Activated T-cell treated with anti-CD3 and anti-CD28 coated beads, Interleukin-2, amount 50 U/mL, for 24 hours (primary cell): Measurements from ENCODE around the gene ERO1B.
A peak's percentile ranks its signal among the peaks of the same experiment; 100 is the strongest.

ENCODE experiments used
- DNase-seq: peaks from one replicate; pipeline ENCODE4 v3.0.0-alpha.2; 2020
- H3K27ac Mint-ChIP-seq: 2 replicates; pipeline ENCODE4 v1.8.0; 2020; ENCODE audit warnings: mild to moderate bottlenecking, mixed read lengths
- H3K27me3 Mint-ChIP-seq: 2 replicates; pipeline ENCODE4 v1.8.0; 2020; ENCODE audit warnings: mixed read lengths
- H3K36me3 Mint-ChIP-seq: 2 replicates; pipeline ENCODE4 v1.8.0; 2020; ENCODE audit warnings: low read depth, mixed read lengths
- H3K4me1 Mint-ChIP-seq: 2 replicates; pipeline ENCODE4 v1.8.0; 2020; ENCODE audit warnings: low read depth, mixed read lengths
- H3K4me3 Mint-ChIP-seq: 2 replicates; pipeline ENCODE4 v1.8.0; 2020; ENCODE audit warnings: mild to moderate bottlenecking, moderate library complexity, mixed read lengths
- H3K9me3 Mint-ChIP-seq: 2 replicates; pipeline ENCODE4 v1.8.0; 2020; ENCODE audit warnings: mixed read lengths

ERO1B gene

DNA sequence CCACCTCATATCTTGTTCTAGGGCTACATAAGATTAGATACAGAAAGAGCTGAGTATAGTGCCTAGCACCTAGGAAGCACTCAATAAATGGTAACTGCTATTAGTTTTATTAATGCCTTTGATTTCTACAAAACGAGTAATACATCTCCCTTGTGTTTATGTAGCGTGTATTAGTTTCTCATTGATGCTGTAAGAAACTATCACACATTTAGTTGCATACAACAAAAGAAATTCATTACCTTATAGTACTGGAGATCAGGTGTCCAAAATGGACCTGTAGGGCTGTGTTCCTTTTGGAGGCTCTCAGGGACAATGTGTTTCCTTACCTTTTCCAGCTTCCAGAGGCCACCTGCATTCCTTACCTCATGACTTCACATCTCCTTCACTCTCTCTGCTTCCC lies 961 bp upstream of the ERO1B start:
- Mint-ChIP-seq H3K36me3 (peaks cover 3% of the 10 kb centered on the region), H3K27ac (peak overlapping the region; percentile 90), H3K4me1 (peaks cover 49% of the 10 kb centered on the region), H3K4me3 (peak overlapping the region; percentile 88), H3K9me3 (no peaks in the 10 kb centered on the region), H3K27me3 (no peaks in the 10 kb centered on the region)
- DNase-seq = no peak

- peaks cover 51% of the 10 kb centered on the region for H3K4me1 Mint-ChIP-seq
- DNase-seq = no peak
These were observed 613 bp upstream of the ERO1B start for GRCh38 chr1:236282425-236282716.

DNA sequence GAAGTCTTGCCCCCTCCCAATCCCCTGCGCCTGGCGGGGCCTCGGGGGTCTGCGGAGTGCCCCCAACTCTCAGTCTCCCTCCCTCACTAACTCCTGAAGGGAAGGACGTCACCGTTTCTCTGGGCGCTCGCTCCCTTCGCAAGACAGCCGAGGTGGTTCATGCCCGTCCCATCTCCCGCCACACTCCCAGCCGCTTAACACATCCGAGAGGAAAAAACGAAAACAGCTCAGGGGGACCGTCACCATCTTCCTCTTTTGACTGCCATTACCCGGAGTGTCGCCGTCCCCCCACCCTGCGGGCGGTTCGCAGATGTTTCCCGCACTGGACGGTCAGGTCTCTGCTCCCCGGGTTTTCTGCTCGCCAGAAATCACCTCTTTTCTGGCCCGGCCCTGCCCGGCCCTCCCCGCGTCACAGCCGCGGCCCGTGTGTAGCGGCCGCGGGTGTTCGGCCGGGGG lies 532 bp downstream of the ERO1B start:
- H3K4me1 Mint-ChIP-seq = peaks cover 59% of the 10 kb centered on the region
- H3K36me3 Mint-ChIP-seq = peaks cover 5% of the 10 kb centered on the region
- peak overlapping the region; percentile 88 for H3K4me3 Mint-ChIP-seq

More at GRCh38 chr1:236282425-236282716, 613 bp upstream of the ERO1B start:
- no peaks in the 10 kb centered on the region for H3K27me3 Mint-ChIP-seq
- peak overlapping the region; percentile 88 for H3K4me3 Mint-ChIP-seq
- H3K36me3 Mint-ChIP-seq = peaks cover 3% of the 10 kb centered on the region
- H3K27ac Mint-ChIP-seq = peak overlapping the region; percentile 90
- no peaks in the 10 kb centered on the region for H3K9me3 Mint-ChIP-seq

GRCh38 chr1:236280438-236281197 lies 1.1 kb downstream of the ERO1B start:
- peaks cover 5% of the 10 kb centered on the region for H3K36me3 Mint-ChIP-seq
- H3K4me1 Mint-ChIP-seq = peaks cover 65% of the 10 kb centered on the region
- peak overlapping the region; percentile 88 for H3K4me3 Mint-ChIP-seq
- H3K9me3 Mint-ChIP-seq = peaks cover 2% of the 10 kb centered on the region
- H3K27ac Mint-ChIP-seq = peak overlapping the region; percentile 84
- no peaks in the 10 kb centered on the region for H3K27me3 Mint-ChIP-seq
- DNase-seq = peak; percentile 53

More for the DNA sequence above, 532 bp downstream of the ERO1B start:
- DNase-seq = peak; percentile 59
- Mint-ChIP-seq H3K9me3 (peaks cover 2% of the 10 kb centered on the region), H3K27me3 (no peaks in the 10 kb centered on the region), H3K27ac (peak overlapping the region; percentile 84)

DNA sequence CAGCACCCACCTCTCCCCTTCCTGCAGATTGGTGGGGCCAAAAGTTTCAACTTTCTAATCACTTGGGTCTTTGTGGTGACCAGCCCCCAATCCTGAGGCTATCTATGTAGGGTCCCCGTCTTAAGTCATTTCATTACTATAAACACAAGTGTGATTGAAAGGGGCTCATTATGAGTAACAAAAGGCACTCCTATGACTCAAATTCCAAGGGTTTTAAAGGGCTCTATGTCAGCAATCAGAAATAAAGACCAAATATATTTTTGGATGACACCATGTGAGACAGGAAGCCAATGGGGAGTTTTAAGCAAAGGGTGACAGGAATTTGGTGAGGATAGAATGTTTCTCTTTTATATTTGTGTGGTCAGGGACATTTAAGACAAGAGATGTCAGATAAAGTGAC lies 6.2 kb downstream of the ERO1B start:
- H3K4me1 Mint-ChIP-seq = peaks cover 49% of the 10 kb centered on the region
- H3K27me3 Mint-ChIP-seq = no peaks in the 10 kb centered on the region
- peaks cover 2% of the 10 kb centered on the region for H3K9me3 Mint-ChIP-seq
- no peak overlapping the region for H3K4me3 Mint-ChIP-seq
- peaks cover 2% of the 10 kb centered on the region for H3K36me3 Mint-ChIP-seq
- H3K27ac Mint-ChIP-seq = peak overlapping the region; percentile 8
- DNase-seq = no peak

DNA sequence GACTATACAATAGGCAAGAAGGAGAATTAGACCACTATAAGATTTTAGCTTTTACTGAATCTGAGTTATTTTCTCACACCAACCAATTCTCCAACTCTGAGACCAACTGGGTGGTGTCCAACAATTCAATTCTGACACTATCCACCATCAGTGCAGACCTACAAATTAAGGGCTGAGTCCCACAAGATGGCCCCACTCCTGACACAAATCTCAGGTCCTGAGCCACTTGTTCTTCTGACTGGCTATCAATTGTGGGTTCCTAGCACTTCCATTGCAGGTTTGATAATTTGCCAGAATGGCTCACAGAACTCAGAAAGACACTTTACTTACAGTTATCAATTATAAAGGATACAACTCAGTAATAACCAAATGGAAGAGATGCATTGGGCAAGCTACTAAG lies 6.7 kb downstream of the ERO1B start:
- H3K9me3 Mint-ChIP-seq = peaks cover 2% of the 10 kb centered on the region
- no peaks in the 10 kb centered on the region for H3K27me3 Mint-ChIP-seq
- peaks cover 45% of the 10 kb centered on the region for H3K4me1 Mint-ChIP-seq
- H3K4me3 Mint-ChIP-seq = no peak overlapping the region
- H3K27ac Mint-ChIP-seq = no peak overlapping the region
- no peak for DNase-seq
- peaks cover 2% of the 10 kb centered on the region for H3K36me3 Mint-ChIP-seq

DNA sequence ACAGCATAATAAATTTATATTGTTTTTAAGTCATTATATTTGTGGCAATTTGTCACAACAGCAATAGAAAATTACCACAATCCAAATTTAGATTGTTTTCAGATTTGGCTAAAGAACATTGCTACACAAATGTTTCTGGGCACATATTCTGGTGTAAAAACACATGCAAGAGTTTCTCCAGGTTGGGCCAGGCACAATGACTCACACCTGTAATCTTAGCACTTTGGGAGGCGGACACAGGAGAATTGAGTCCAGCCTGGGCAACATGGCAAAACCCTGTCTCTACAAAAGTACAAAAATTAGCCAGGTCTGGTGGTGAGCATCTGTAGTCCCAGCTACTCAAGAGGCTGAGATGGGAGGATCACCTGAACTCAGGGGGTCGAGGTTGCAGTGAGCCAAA lies 8.4 kb downstream of the ERO1B start:
- H3K4me3 Mint-ChIP-seq = no peak overlapping the region
- H3K36me3 Mint-ChIP-seq = peaks cover 7% of the 10 kb centered on the region
- DNase-seq = no peak
- peaks cover 44% of the 10 kb centered on the region for H3K4me1 Mint-ChIP-seq
- no peak overlapping the region for H3K27ac Mint-ChIP-seq
- H3K9me3 Mint-ChIP-seq = peaks cover 2% of the 10 kb centered on the region
- H3K27me3 Mint-ChIP-seq = no peaks in the 10 kb centered on the region

GRCh38 chr1:236269439-236269838 lies 12.3 kb downstream of the ERO1B start:
- no peak for DNase-seq
- Mint-ChIP-seq H3K27ac (no peak overlapping the region), H3K4me1 (peaks cover 17% of the 10 kb centered on the region), H3K4me3 (no peak overlapping the region), H3K36me3 (peaks cover 31% of the 10 kb centered on the region), H3K9me3 (no peaks in the 10 kb centered on the region), H3K27me3 (no peaks in the 10 kb centered on the region)

GRCh38 chr1:236261898-236262297 lies 19.9 kb downstream of the ERO1B start:
- Mint-ChIP-seq H3K4me3 (no peak overlapping the region), H3K27me3 (no peaks in the 10 kb centered on the region)
- DNase-seq = no peak

GRCh38 chr1:236261033-236261432 lies 20.7 kb downstream of the ERO1B start:
- peaks cover 69% of the 10 kb centered on the region for H3K36me3 Mint-ChIP-seq
- DNase-seq = no peak
- H3K27ac Mint-ChIP-seq = no peak overlapping the region
- no peaks in the 10 kb centered on the region for H3K27me3 Mint-ChIP-seq
- peaks cover 28% of the 10 kb centered on the region for H3K9me3 Mint-ChIP-seq
- peaks cover 19% of the 10 kb centered on the region for H3K4me1 Mint-ChIP-seq
- no peak overlapping the region for H3K4me3 Mint-ChIP-seq

More at GRCh38 chr1:236261898-236262297, 19.9 kb downstream of the ERO1B start:
- peaks cover 69% of the 10 kb centered on the region for H3K36me3 Mint-ChIP-seq
- H3K27ac Mint-ChIP-seq = no peak overlapping the region
- H3K4me1 Mint-ChIP-seq = peaks cover 19% of the 10 kb centered on the region
- H3K9me3 Mint-ChIP-seq = peaks cover 28% of the 10 kb centered on the region

DNA sequence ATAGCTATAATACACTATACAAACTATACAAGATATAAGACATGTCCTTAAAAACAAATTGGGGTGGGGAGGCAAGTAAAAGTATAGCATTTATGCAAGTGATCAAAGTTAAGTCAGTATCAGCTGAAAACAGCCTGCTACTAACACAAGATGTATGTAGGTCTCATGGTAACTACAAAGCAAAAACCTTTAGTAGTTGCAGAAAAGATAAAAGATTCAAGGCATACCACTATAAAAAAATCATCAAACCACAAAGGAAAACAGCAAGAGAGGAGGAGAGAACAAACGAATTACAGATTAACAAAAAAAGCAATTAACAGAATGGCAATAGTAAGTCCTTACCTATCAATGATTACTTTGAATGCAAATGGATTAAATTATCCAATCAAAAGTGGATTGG lies 22.7 kb downstream of the ERO1B start:
- Mint-ChIP-seq H3K9me3 (peaks cover 28% of the 10 kb centered on the region), H3K27ac (no peak overlapping the region), H3K4me1 (peaks cover 19% of the 10 kb centered on the region), H3K27me3 (no peaks in the 10 kb centered on the region), H3K4me3 (no peak overlapping the region), H3K36me3 (peaks cover 59% of the 10 kb centered on the region)
- no peak for DNase-seq

DNA sequence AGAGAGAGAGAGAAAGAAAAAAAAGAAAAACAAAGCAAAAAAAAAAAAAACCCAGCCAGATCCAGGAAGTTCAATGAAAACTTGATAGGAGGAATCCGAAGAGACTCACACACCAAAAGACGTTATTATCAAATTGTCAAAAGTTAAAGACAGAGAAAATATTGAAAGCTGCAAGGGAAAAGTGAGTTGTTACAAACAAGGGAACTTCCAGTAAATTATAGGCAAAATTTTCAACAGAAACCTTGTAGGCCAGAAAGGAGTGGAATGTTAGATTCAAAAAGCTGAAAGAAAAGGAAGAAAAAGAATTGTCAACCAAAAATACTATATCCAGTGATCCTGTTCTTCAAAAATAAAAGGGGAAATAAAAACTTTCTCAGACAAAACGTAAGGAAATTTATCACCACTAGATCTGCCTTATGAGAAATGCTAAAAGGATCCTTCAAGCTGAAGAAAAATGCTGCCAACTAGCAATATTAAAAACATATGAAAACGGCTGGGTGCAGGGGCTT lies 23.6 kb downstream of the ERO1B start:
- H3K36me3 Mint-ChIP-seq = peaks cover 56% of the 10 kb centered on the region
- no peak overlapping the region for H3K4me3 Mint-ChIP-seq
- H3K4me1 Mint-ChIP-seq = peaks cover 19% of the 10 kb centered on the region
- no peaks in the 10 kb centered on the region for H3K27me3 Mint-ChIP-seq
- H3K9me3 Mint-ChIP-seq = peaks cover 28% of the 10 kb centered on the region
- DNase-seq = no peak
- H3K27ac Mint-ChIP-seq = no peak overlapping the region

DNA sequence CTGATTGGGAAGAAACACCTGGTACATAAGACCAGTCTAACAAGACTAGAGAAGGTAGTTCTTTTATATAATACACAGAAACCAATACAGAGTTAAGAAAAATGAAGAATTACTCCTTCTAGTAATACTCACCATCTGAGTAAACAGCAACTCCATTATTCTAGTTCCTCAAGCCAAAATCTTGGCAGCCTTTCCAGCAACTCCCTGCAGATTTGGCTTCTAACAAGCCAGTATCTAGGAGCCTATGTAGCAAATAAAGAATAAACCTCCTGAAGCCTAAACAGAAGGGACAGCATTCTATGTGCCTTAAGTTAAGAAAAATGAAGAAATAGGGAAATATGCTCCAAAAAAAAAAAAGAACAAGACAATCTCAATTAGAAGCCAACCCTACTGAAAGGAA lies 24.5 kb downstream of the ERO1B start:
- peaks cover 26% of the 10 kb centered on the region for H3K9me3 Mint-ChIP-seq
- H3K4me3 Mint-ChIP-seq = no peak overlapping the region
- H3K36me3 Mint-ChIP-seq = peaks cover 48% of the 10 kb centered on the region
- no peak for DNase-seq
- no peaks in the 10 kb centered on the region for H3K27me3 Mint-ChIP-seq
- H3K27ac Mint-ChIP-seq = no peak overlapping the region
- H3K4me1 Mint-ChIP-seq = peaks cover 19% of the 10 kb centered on the region

DNA sequence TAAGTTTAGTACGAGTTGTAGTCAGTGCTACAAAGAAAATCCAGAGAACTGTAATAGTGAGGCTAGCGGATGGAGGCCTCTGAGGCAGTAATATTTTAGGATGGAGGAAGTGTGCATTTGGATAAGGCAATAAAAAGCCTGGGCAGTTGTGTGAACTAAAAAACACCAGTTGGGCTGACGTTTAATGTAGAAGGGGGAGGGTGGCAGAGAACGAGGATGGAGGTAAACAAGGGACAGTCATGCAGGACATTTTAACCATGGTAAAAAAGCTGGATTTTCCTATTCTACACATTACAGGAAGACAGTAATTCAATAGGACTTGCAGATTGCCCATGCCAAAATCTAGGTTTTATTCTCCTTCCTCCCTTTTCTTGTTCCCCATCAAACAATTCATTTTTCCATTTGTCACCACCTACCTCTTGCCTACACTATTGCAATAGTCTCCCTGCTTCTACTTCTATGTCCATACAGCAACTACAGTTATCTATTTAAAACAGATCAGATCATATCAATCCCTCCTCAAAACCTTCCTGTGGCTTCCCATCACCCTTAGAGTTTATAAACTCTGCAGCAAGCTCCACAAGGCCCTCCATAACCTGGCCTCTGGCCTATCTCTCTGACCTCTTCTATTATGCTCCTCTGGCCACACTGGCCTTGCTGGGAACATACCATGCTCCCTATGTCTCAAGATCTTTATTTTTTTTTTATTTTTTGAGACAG lies 27.7 kb downstream of the ERO1B start:
- Mint-ChIP-seq H3K36me3 (peaks cover 31% of the 10 kb centered on the region), H3K4me3 (no peak overlapping the region), H3K4me1 (peaks cover 2% of the 10 kb centered on the region), H3K27me3 (no peaks in the 10 kb centered on the region), H3K9me3 (peaks cover 11% of the 10 kb centered on the region), H3K27ac (no peak overlapping the region)
- no peak for DNase-seq

DNA sequence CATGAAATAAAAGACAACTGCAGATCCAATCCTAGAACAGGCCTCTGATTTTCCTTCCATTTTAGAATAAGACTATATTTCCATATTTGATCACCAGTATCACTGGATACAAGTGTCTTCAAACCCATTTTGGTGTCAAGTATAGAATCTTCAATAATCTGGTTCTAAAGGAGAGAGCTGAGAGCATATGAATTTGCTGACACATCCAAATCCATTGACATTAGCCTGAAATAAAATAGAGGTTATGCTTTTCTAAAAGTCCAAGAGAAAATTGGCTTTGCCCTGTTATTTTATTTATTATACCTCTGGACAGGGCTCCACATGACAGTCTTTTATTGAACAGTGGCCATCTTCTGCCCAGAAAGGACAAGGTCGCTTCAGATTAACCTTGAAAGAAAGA lies 28.6 kb downstream of the ERO1B start:
- H3K36me3 Mint-ChIP-seq = peaks cover 28% of the 10 kb centered on the region
- no peak overlapping the region for H3K4me3 Mint-ChIP-seq
- no peak overlapping the region for H3K27ac Mint-ChIP-seq
- peaks cover 7% of the 10 kb centered on the region for H3K9me3 Mint-ChIP-seq
- H3K27me3 Mint-ChIP-seq = no peaks in the 10 kb centered on the region
- no peak for DNase-seq
- H3K4me1 Mint-ChIP-seq = no peaks in the 10 kb centered on the region
